H1 (cell line): Measurements from ENCODE around the gene TNNC1. TPM values are rescaled to one million over a fixed set of nuclear protein-coding genes. Genes with fewer than 3 reads are reported as not detected.

Source experiments
- CTCF ChIA-PET: fragments of 300-600 bp; sonication (Branson Sonifier 250); formaldehyde crosslinking; loops from one replicate; lab custom pipeline; 2021; ENCODE audit not compliant: partially characterized antibody; lab: Charles Lee
- POLR2A ChIA-PET: fragments of 300-600 bp; sonication (Branson Sonifier 250); formaldehyde crosslinking; loops from one replicate; lab custom pipeline; 2021; ENCODE audit warnings: inconsistent platforms; ENCODE audit not compliant: partially characterized antibody; lab: Charles Lee
- DNase-seq, 2 experiments: peaks; one replicate each; pipeline versions ENCODE4 v3.0.0 to v3.0.0-alpha.2; 2010 to 2022; ENCODE audit warnings: low spot score in 2 of 2, low read depth in 1 of 2, mixed read lengths in 1 of 2
- FAIRE-seq: peaks from 2 replicates; lab custom pipeline; 2011; peaks lifted over from hg19 to GRCh38; lab: Jason Lieb, UNC
- H2AFZ ChIP-seq: 2 replicates; pipeline ENCODE4 v1.8.1; 2012; ENCODE audit warnings: low read length, inconsistent platforms
- H2AK5ac ChIP-seq: 2 replicates; pipeline ENCODE4 v1.6.1; 2013; ENCODE audit warnings: low read depth, low read length
- H2BK120ac ChIP-seq: replicated peaks from 2 replicates; pipeline ENCODE3; 2013; ENCODE audit warnings: low read depth, low read length, inconsistent platforms
- H2BK12ac ChIP-seq: 2 replicates; pipeline ENCODE4 v1.6.1; 2013; ENCODE audit warnings: low read depth, low read length
- H2BK15ac ChIP-seq: 2 replicates; pipeline ENCODE4 v1.6.1; 2013; ENCODE audit warnings: low read length
- H2BK20ac ChIP-seq: 2 replicates; pipeline ENCODE4 v1.6.1; 2013; ENCODE audit warnings: low read length
- H2BK5ac ChIP-seq: 2 replicates; pipeline ENCODE4 v1.6.1; 2013; ENCODE audit warnings: low read depth, low read length
- H3K14ac ChIP-seq: 2 replicates; pipeline ENCODE4 v1.6.1; 2013; ENCODE audit warnings: inconsistent platforms; ENCODE audit not compliant: insufficient read length
- H3K18ac ChIP-seq: 2 replicates; pipeline ENCODE4 v1.6.1; 2013; ENCODE audit warnings: low read length; ENCODE audit errors: extremely low read depth
- H3K23ac ChIP-seq: 2 replicates; pipeline ENCODE4 v1.6.1; 2013; ENCODE audit warnings: inconsistent platforms; ENCODE audit not compliant: insufficient read length
- H3K23me2 ChIP-seq: 2 replicates; pipeline ENCODE4 v1.6.1; 2013; ENCODE audit warnings: low read depth, low read length
- H3K27ac ChIP-seq: 2 replicates; pipeline ENCODE4 v1.6.1; 2011; ENCODE audit warnings: low read depth, low read length, inconsistent platforms
- H3K27me3 ChIP-seq, 4 experiments: replicated peaks in 1 of 4; 1 replicate in 1 of 4; 2 replicates in 3 of 4; pipeline versions ENCODE4 v1.6.1 to v1.8.1; 2011 to 2013; ENCODE audit warnings: low read length in 3 of 4, mild to moderate bottlenecking in 3 of 4, inconsistent platforms in 2 of 4, mixed read lengths in 2 of 4, moderate library complexity in 1 of 4; ENCODE audit not compliant: control insufficient read depth in 3 of 4, insufficient read depth in 3 of 4; ENCODE audit errors: extremely low read depth in 1 of 4
- H3K36me3 ChIP-seq, 4 experiments: 2 replicates each; pipeline versions ENCODE4 v1.6.1 to v1.8.1; 2011 to 2013; ENCODE audit warnings: mild to moderate bottlenecking in 4 of 4, low read length in 3 of 4, moderate library complexity in 2 of 4, control low read depth in 1 of 4, inconsistent platforms in 1 of 4; ENCODE audit not compliant: insufficient read depth in 4 of 4, control insufficient read depth in 2 of 4
- H3K4ac ChIP-seq: replicated peaks from 2 replicates; pipeline ENCODE3; 2013; ENCODE audit warnings: low read length, low read depth, mixed read lengths, inconsistent platforms; ENCODE audit not compliant: insufficient read length
- H3K4me1 ChIP-seq, 4 experiments: replicated peaks in 1 of 4; 1 replicate in 1 of 4; 2 replicates in 3 of 4; pipeline versions ENCODE4 v1.6.1 to v1.8.1; 2011 to 2013; ENCODE audit warnings: low read length in 3 of 4, inconsistent platforms in 2 of 4, mixed read lengths in 1 of 4; ENCODE audit not compliant: insufficient read depth in 4 of 4, control insufficient read depth in 3 of 4
- H3K4me2 ChIP-seq, 2 experiments: 2 replicates each; pipeline versions ENCODE4 v1.6.1 to v1.8.1; 2011 to 2013; ENCODE audit warnings: low read depth in 2 of 2, low read length in 2 of 2, control low read depth in 1 of 2, inconsistent platforms in 1 of 2, mild to moderate bottlenecking in 1 of 2; ENCODE audit not compliant: insufficient read depth in 1 of 2
- H3K4me3 ChIP-seq, 4 experiments: fragments of 200-600, 300-600 bp in 1 of 4; sonication (generic), shearing (Covaris generic), sonication (Bioruptor Twin) in 1 of 4; 2 replicates each; pipeline versions ENCODE4 v1.5.1 to v1.8.1; 2011 to 2016; ENCODE audit warnings: low read length in 4 of 4, low read depth in 3 of 4, control low read depth in 2 of 4, inconsistent platforms in 2 of 4, mild to moderate bottlenecking in 2 of 4, mixed read lengths in 1 of 4, moderate library complexity in 1 of 4; ENCODE audit not compliant: insufficient read depth in 2 of 4; ENCODE audit errors: extremely low read depth in 1 of 4
- H3K56ac ChIP-seq: replicated peaks from 2 replicates; pipeline ENCODE3; 2013; ENCODE audit warnings: low read depth, mild to moderate bottlenecking, mixed read lengths, low read length, inconsistent platforms; ENCODE audit not compliant: insufficient read length
- H3K79me1 ChIP-seq: 2 replicates; pipeline ENCODE4 v1.6.1; 2013; ENCODE audit warnings: low read depth, low read length, control low read depth
- H3K79me2 ChIP-seq, 2 experiments: 2 replicates each; pipeline versions ENCODE4 v1.6.1 to v1.8.1; 2012 to 2013; ENCODE audit warnings: low read length in 2 of 2, mild to moderate bottlenecking in 2 of 2, inconsistent platforms in 1 of 2; ENCODE audit not compliant: insufficient read depth in 2 of 2, control insufficient read depth in 1 of 2
- H3K9ac ChIP-seq, 4 experiments: replicated peaks in 1 of 4; 1 replicate in 1 of 4; 2 replicates in 3 of 4; pipeline versions ENCODE4 v1.6.1 to v1.8.1; 2011 to 2013; ENCODE audit warnings: low read depth in 3 of 4, low read length in 3 of 4, control low read depth in 2 of 4, mild to moderate bottlenecking in 2 of 4, moderate library complexity in 2 of 4, inconsistent platforms in 1 of 4; ENCODE audit errors: extremely low read depth in 1 of 4
- H3K9me3 ChIP-seq, 2 experiments: 2 replicates each; pipeline versions ENCODE4 v1.6.1 to v1.8.1; 2012 to 2013; ENCODE audit warnings: mild to moderate bottlenecking in 2 of 2, moderate library complexity in 2 of 2, control low read depth in 1 of 2, inconsistent platforms in 1 of 2, low read depth in 1 of 2, low read length in 1 of 2, mixed read lengths in 1 of 2; ENCODE audit not compliant: insufficient read depth in 2 of 2
- H4K20me1 ChIP-seq, 2 experiments: replicated peaks in 1 of 2; 2 replicates each; pipeline versions ENCODE3 to v1.8.1; 2011 to 2013; ENCODE audit warnings: inconsistent platforms in 2 of 2, low read length in 2 of 2, mild to moderate bottlenecking in 1 of 2; ENCODE audit not compliant: insufficient read depth in 2 of 2, control insufficient read depth in 1 of 2
- H4K5ac ChIP-seq: 2 replicates; pipeline ENCODE4 v1.6.1; 2013; ENCODE audit warnings: low read length, low read depth, mixed read lengths, inconsistent platforms; ENCODE audit not compliant: insufficient read length
- H4K8ac ChIP-seq: 2 replicates; pipeline ENCODE4 v1.8.0; 2013; ENCODE audit warnings: mild to moderate bottlenecking, moderate library complexity, low read length, inconsistent platforms; ENCODE audit not compliant: insufficient read depth; ENCODE audit errors: extremely low read depth
- H4K91ac ChIP-seq: replicated peaks from 2 replicates; pipeline ENCODE3; 2013; ENCODE audit warnings: low read length, mixed read lengths, inconsistent platforms; ENCODE audit not compliant: insufficient read length
- ATF2 ChIP-seq: IDR thresholded peaks from 2 replicates; pipeline ENCODE4 v1.6.1; 2012; ENCODE audit warnings: low read length, inconsistent platforms
- BRCA1 ChIP-seq: IDR thresholded peaks from 2 replicates; pipeline ENCODE4 v1.6.1; 2012; ENCODE audit warnings: low read depth, low read length, improper control_type of control experiment
- EZH2 ChIP-seq: fragments of 200-600 bp; sonication (generic); IDR thresholded peaks from 2 replicates; pipeline ENCODE4 v1.7.1; 2012; ENCODE audit warnings: low read depth, mild to moderate bottlenecking, moderate library complexity, low read length, inconsistent platforms; ENCODE audit not compliant: severe bottlenecking
- GTF2F1 ChIP-seq: IDR thresholded peaks from 2 replicates; pipeline ENCODE4 v1.6.1; 2012; ENCODE audit warnings: low read depth, low read length, improper control_type of control experiment, borderline replicate concordance
- KDM1A ChIP-seq: fragments of 200-600, 300-600 bp; sonication (generic); IDR thresholded peaks from 2 replicates; pipeline ENCODE4 v1.7.1; 2016; ENCODE audit warnings: mild to moderate bottlenecking, low read length, borderline replicate concordance
- KDM4A ChIP-seq: IDR thresholded peaks from one replicate; pipeline ENCODE4 v1.7.1; 2012; ENCODE audit warnings: low read depth, mild to moderate bottlenecking, moderate library complexity, low read length, inconsistent platforms; ENCODE audit not compliant: severe bottlenecking
- NRF1 ChIP-seq: IDR thresholded peaks from 2 replicates; pipeline ENCODE4 v1.6.1; 2011; ENCODE audit warnings: mild to moderate bottlenecking, low read depth, low read length, improper control_type of control experiment
- POU5F1 ChIP-seq: IDR thresholded peaks from 2 replicates; pipeline ENCODE4 v1.6.1; 2011; ENCODE audit warnings: low read depth, mild to moderate bottlenecking, low read length, moderate library complexity
- RXRA ChIP-seq: IDR thresholded peaks from 2 replicates; pipeline ENCODE4 v1.6.1; 2011; ENCODE audit warnings: low read depth, mild to moderate bottlenecking, low read length, moderate library complexity; ENCODE audit not compliant: insufficient read depth
- SIX5 ChIP-seq: IDR thresholded peaks from 2 replicates; pipeline ENCODE4 v1.6.1; 2011; ENCODE audit warnings: mild to moderate bottlenecking, low read depth, low read length
- SP4 ChIP-seq: IDR thresholded peaks from 2 replicates; pipeline ENCODE4 v1.6.1; 2012; ENCODE audit warnings: low read length, inconsistent platforms
- TBP ChIP-seq: IDR thresholded peaks from 2 replicates; pipeline ENCODE4 v1.6.1; 2011; ENCODE audit warnings: low read depth, low read length, improper control_type of control experiment
- TEAD4 ChIP-seq: IDR thresholded peaks from 2 replicates; pipeline ENCODE4 v1.6.1; 2012; ENCODE audit warnings: low read depth, low read length, inconsistent platforms, mixed read lengths
- WGBS, 2 experiments: shearing (Covaris generic) in 1 of 2; methylation state at CpG; one replicate each; pipeline versions ENCODE4 v1.1.6 to v1.1.7; 2013 to 2015; ENCODE audit warnings: low lambda C conversion rate in 2 of 2, mixed read lengths in 2 of 2, inconsistent platforms in 1 of 2, low coverage in 1 of 2, missing lambda C conversion rate in 1 of 2; ENCODE audit not compliant: insufficient replicate concordance in 2 of 2, insufficient coverage in 1 of 2, insufficient read length in 1 of 2; ENCODE audit errors: extremely low coverage in 1 of 2, missing lambda C conversion rate in 1 of 2; 5-methylcytosine and 5-hydroxymethylcytosine counted together
- polyA plus RNA-seq, 7 experiments: library from polyadenylated mRNA; depleted of rRNA in 3 of 7; stranded (reverse) in 5 of 7; unstranded in 2 of 7; fragments of >200 nt in 5 of 7; fragments of 200-250 nt in 2 of 7; gene quantifications; 1 replicate in 5 of 7; 2 replicates in 1 of 7; 4 replicates in 1 of 7; pipeline versions ENCODE4 v1.2.1 to v1.2.3, GENCODE V29; 2011 to 2013; ENCODE audit warnings: missing spikeins in 2 of 7, mixed read lengths in 2 of 7
- total RNA-seq: library from RNA; stranded (reverse); fragmentation: NEBNext Ultra II Directional; extraction: Animal tissue kit (Norgen Biotek cat#: 25700); gene quantifications from 2 replicates; pipeline ENCODE4 v1.2.1, GENCODE V29; 2021

TNNC1 gene
- total and polyA plus RNA-seq, 2 of the 8 experiments (the other 6 are each of a cell fraction or from before 2014, with no cell fraction given) = 5.8 to 16.4 TPM

DNA sequence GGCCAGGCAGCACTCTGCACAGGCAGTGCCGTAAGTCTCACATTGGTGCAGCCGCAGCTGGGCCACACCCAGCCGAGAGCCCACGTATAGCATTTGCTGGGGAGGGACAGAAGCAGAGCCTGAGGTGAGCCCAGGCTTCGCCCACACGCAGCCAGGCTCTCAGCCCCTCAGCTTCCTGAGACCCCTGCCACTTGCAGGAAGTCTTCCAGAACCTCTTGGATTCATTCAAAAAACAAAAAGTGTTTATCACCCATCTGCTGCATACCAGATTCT, 15.8 kb downstream of the TNNC1 start:
- WGBS, 2 experiments = 95% methylated on average over 6 of the region's 6 CpGs; no CpG with 5 or more reads in 1 of the 2 experiments
- no peak overlapping the region; the same call in 1 of the 2 replicates for H4K8ac ChIP-seq
- no peak overlapping the region for H3K4ac ChIP-seq
- H2BK20ac ChIP-seq = no peak overlapping the region
- no peak overlapping the region for H2BK120ac ChIP-seq
- H3K4me3 ChIP-seq = no peak overlapping the region
- DNase-seq (no peak), FAIRE-seq (no peak)
- H3K79me2 ChIP-seq = no peaks in the 10 kb centered on the region
- H2BK15ac ChIP-seq = no peak overlapping the region
- no peak overlapping the region for H3K14ac ChIP-seq
- H3K9ac ChIP-seq = no peak overlapping the region
- no peak overlapping the region for H2BK5ac ChIP-seq
- no peak overlapping the region for H3K56ac ChIP-seq
- POLR2A ChIA-PET = interaction anchor here (1.4 to 1.6 kb wide), 2 partner anchors 14 to 19 kb away, joined by 3 to 6 read pairs; no protein-coding TSS in a partner anchor
- H3K18ac ChIP-seq = no peak overlapping the region
- no peak overlapping the region for H2AK5ac ChIP-seq
- TF ChIP-seq KDM4A (no peak), POU5F1 (no peak), SP4 (no peak), KDM1A (no peak), BRCA1 (no peak), GTF2F1 (no peak), TEAD4 (no peak), NRF1 (no peak), RXRA (no peak), SIX5 (no peak), EZH2 (no peak), TBP (no peak), ATF2 (no peak)
- H4K20me1 ChIP-seq = no peaks in the 10 kb centered on the region
- H3K4me2 ChIP-seq = no peak overlapping the region
- no peaks in the 10 kb centered on the region for H3K79me1 ChIP-seq
- peaks cover 0 to 2% (median 0%) of the 10 kb centered on the region in 4 experiments; a peak in 1 of 7 replicates for H3K4me1 ChIP-seq
- H3K36me3 ChIP-seq = no peaks in the 10 kb centered on the region
- no peak overlapping the region for H3K23ac ChIP-seq
- H3K23me2 ChIP-seq = no peaks in the 10 kb centered on the region
- H4K5ac ChIP-seq = no peak overlapping the region
- H4K91ac ChIP-seq = no peak overlapping the region
- no peak overlapping the region for H2AFZ ChIP-seq
- no peak overlapping the region for H2BK12ac ChIP-seq
- H3K9me3 ChIP-seq = no peaks in the 10 kb centered on the region
- CTCF ChIA-PET = interaction anchor here (0.7 to 4.1 kb wide), 3 partner anchors 10 to 33 kb away, joined by 3 to 20 read pairs (median 3); no protein-coding TSS in a partner anchor
- H3K27ac ChIP-seq = no peak overlapping the region
- H3K27me3 ChIP-seq = no peaks in the 10 kb centered on the region
